Left lung (tissue), 10 donors: ENCODE measurements around the gene OR51L1. TPM values are rescaled to one million over a fixed set of nuclear protein-coding genes. Genes with fewer than 3 reads are reported as not detected.

Source experiments
- ATAC-seq: fragments of 200-7000 bp; cut with Tn5 transposase; one replicate; pipeline ENCODE4 v1.9.1; 2020; ENCODE audit warnings: moderate library complexity
- DNase-seq, 4 donors: peaks; one replicate each; pipeline ENCODE4 v3.0.0-alpha.2; 2013 to 2020
- H3K27ac ChIP-seq, 2 donors: fragments of 200-600 bp; sonication (generic) in 1 of 2; one replicate each; pipeline versions ENCODE4 v1.5.0 to v1.8.0; 2020 to 2021
- H3K27me3 ChIP-seq, 2 donors: fragments of 200-600 bp; sonication (generic) in 1 of 2; one replicate each; pipeline versions ENCODE4 v1.5.0 to v1.8.0; 2020 to 2021
- H3K36me3 ChIP-seq, 2 donors: fragments of 200-600 bp; sonication (generic) in 1 of 2; one replicate each; pipeline versions ENCODE4 v1.5.0 to v1.8.0; 2020 to 2021
- H3K4me1 ChIP-seq, 2 donors: fragments of 200-600 bp; one replicate each; pipeline ENCODE4 v1.8.0; 2021
- H3K4me3 ChIP-seq, 2 donors: fragments of 200-600 bp; sonication (generic) in 1 of 2; one replicate each; pipeline versions ENCODE4 v1.5.0 to v1.8.0; 2020 to 2021; ENCODE audit warnings: mild to moderate bottlenecking in 1 of 2
- H3K9me3 ChIP-seq, 2 donors: fragments of 200-600 bp; sonication (generic) in 1 of 2; one replicate each; pipeline versions ENCODE4 v1.5.0 to v1.8.0; 2020 to 2021
- CTCF ChIP-seq, 2 donors: fragments of 200-600 bp; sonication (generic) in 1 of 2; IDR thresholded peaks; one replicate each; pipeline versions ENCODE4 v1.5.0 to v1.8.0; 2021; ENCODE audit warnings: antibody characterized with exemption in 2 of 2
- intact Hi-C, 2 donors: fragments of 100-400 bp; cut with DNase I; formaldehyde crosslinking; loops; one replicate each; pipeline versions ENCODE4 v1.11.2 to v1.14.2; 2022
- polyA plus RNA-seq, 6 donors: library from polyadenylated mRNA; unstranded; fragments of 120-200 nt; gene quantifications; one replicate each; pipeline ENCODE4 v1.2.1, GENCODE V29; 2013; ENCODE audit not compliant: insufficient read length in 6 of 6
- total RNA-seq, 2 donors: library from RNA; stranded (reverse); fragmentation: NEBNext Ultra II Directional; extraction: Animal tissue kit (Norgen Biotek cat#: 25700); gene quantifications; one replicate each; pipeline ENCODE4 v1.2.1, GENCODE V29; 2021
- donor health status: DM: no; HTN: yes; CAD: no.
- donor health status: DM: no; HTN: no; CAD: no.

Gene OR51L1
- total and polyA plus RNA-seq, 8 donors = 0.01 to 0.06 (median 0.03) TPM; not detected in 3

- Histone ChIP-seq H3K4me3 (no peak overlapping the region), H3K27me3 (no peaks in the 10 kb centered on the region), H3K27ac (no peak overlapping the region), H3K9me3 (no peaks in the 10 kb centered on the region), H3K4me1 (no peaks in the 10 kb centered on the region), H3K36me3 (no peaks in the 10 kb centered on the region)
- TF ChIP-seq CTCF (IDR thresholded peaks at IDR 0.05) = no peak
- ATAC-seq (no peak), DNase-seq (no peak)
- intact Hi-C loops = no loop called here
Measured at GRCh38 chr11:4991060-4991459, 3.6 kb upstream of the OR51L1 start.

- H3K4me3 ChIP-seq = no peak overlapping the region
- H3K27ac ChIP-seq = no peak overlapping the region
- H3K27me3 ChIP-seq = no peaks in the 10 kb centered on the region
- ATAC-seq (peak; percentile 76), DNase-seq (peak in 3 of 4 donors; percentile 30 to 67 (median 38))
- H3K9me3 ChIP-seq = no peaks in the 10 kb centered on the region
- no peaks in the 10 kb centered on the region for H3K4me1 ChIP-seq
- H3K36me3 ChIP-seq = no peaks in the 10 kb centered on the region
- intact Hi-C loops = loop anchor here in 1 of 2 donors (5.0 kb wide), 1 partner anchor 362 kb away; the partner anchor contains the start of gene OR51E1
- TF ChIP-seq CTCF (IDR thresholded peaks at IDR 0.05) = peak; percentile 25 to 42
Measured at GRCh38 chr11:5004424-5005274, 10.0 kb downstream of the OR51L1 start.

- Histone ChIP-seq H3K27ac (no peak overlapping the region), H3K36me3 (no peaks in the 10 kb centered on the region), H3K27me3 (no peaks in the 10 kb centered on the region), H3K9me3 (no peaks in the 10 kb centered on the region), H3K4me3 (no peak overlapping the region), H3K4me1 (no peaks in the 10 kb centered on the region)
- ATAC-seq (no peak), DNase-seq (no peak)
- intact Hi-C loops = no loop called here
- no peak for TF ChIP-seq CTCF (IDR thresholded peaks at IDR 0.05)
Measured at GRCh38 chr11:5007561-5007960, 12.9 kb downstream of the OR51L1 start.

- intact Hi-C loops = no loop called here
- no peak overlapping the region for H3K27ac ChIP-seq
- no peak overlapping the region for H3K4me3 ChIP-seq
- DNase-seq (no peak), ATAC-seq (no peak)
- no peaks in the 10 kb centered on the region for H3K27me3 ChIP-seq
- H3K4me1 ChIP-seq = no peaks in the 10 kb centered on the region
- H3K9me3 ChIP-seq = no peaks in the 10 kb centered on the region
- TF ChIP-seq CTCF (IDR thresholded peaks at IDR 0.05) = no peak
- no peaks in the 10 kb centered on the region for H3K36me3 ChIP-seq
Measured at GRCh38 chr11:5011254-5011653, 16.6 kb downstream of the OR51L1 start.

GRCh38 chr11:5013012-5013411 lies 18.4 kb downstream of the OR51L1 start:
- H3K27ac ChIP-seq = no peak overlapping the region
- no peak for TF ChIP-seq CTCF (IDR thresholded peaks at IDR 0.05)
- no peaks in the 10 kb centered on the region for H3K9me3 ChIP-seq
- no peak overlapping the region for H3K4me3 ChIP-seq
- H3K27me3 ChIP-seq = no peaks in the 10 kb centered on the region
- intact Hi-C loops = no loop called here
- no peak for DNase-seq
- no peaks in the 10 kb centered on the region for H3K4me1 ChIP-seq
- ATAC-seq = no peak
- no peaks in the 10 kb centered on the region for H3K36me3 ChIP-seq
